K562 (cell line): ENCODE data around the gene ESR2. TPM values are rescaled to one million over a fixed set of nuclear protein-coding genes. Genes with fewer than 3 reads are reported as not detected.

ENCODE experiments used
- ATAC-seq: fragments of 200-7000 bp; cut with Tn5 transposase; 3 replicates; pipeline ENCODE4 v1.9.1; 2020; ENCODE audit warnings: moderate library complexity
- BruUV-seq: library from RNA; stranded (reverse); fragments of 400-500 nt; replicated peaks from 2 replicates; lab custom pipeline; 2021; lab: Mats Ljungman, UMichigan
- CTCF ChIA-PET: fragments of 300-600 bp; formaldehyde crosslinking; extraction: SDS; loops from one replicate; lab custom pipeline; 2021; ENCODE audit warnings: low intra/inter-chr PET ratio; lab: Yijun Ruan, JAX
- POLR2A ChIA-PET: fragments of 300-600, 350-650 bp; sonication (Branson Sonifier 250); formaldehyde crosslinking; extraction: SDS; loops from one replicate; lab custom pipeline; 2021; ENCODE audit warnings: antibody characterized with exemption, inconsistent platforms; lab: Yijun Ruan, JAX
- DNase-seq, 4 experiments: peaks; one replicate each; pipeline versions ENCODE4 v3.0.0 to v3.0.0-alpha.2; 2011 to 2018; ENCODE audit warnings: low spot score in 3 of 4, mixed read lengths in 3 of 4; ENCODE audit errors: extremely low read depth in 1 of 4
- FAIRE-seq: peaks from 2 replicates; lab custom pipeline; 2011; peaks lifted over from hg19 to GRCh38; lab: Jason Lieb, UNC
- H2AFZ ChIP-seq: 2 replicates; pipeline ENCODE4 v1.6.0; 2011; ENCODE audit warnings: low read depth, low read length, control low read depth, inconsistent platforms
- H3K27ac ChIP-seq: fragments of 200-600 bp; 3 replicates; pipeline ENCODE4 v1.8.0; 2011; ENCODE audit warnings: low read depth, mild to moderate bottlenecking, control low read depth, inconsistent platforms, low read length, moderate library complexity, mixed read lengths; ENCODE audit errors: extremely low read depth
- H3K27me3 ChIP-seq, 2 experiments: fragments of 300-600 bp in 1 of 2; 2 replicates in 1 of 2; 3 replicates in 1 of 2; pipeline versions ENCODE4 v1.6.0 to v1.8.0; 2011; ENCODE audit warnings: inconsistent platforms in 2 of 2, low read length in 2 of 2, mild to moderate bottlenecking in 1 of 2, mixed read lengths in 1 of 2, moderate library complexity in 1 of 2; ENCODE audit not compliant: control insufficient read depth in 2 of 2, insufficient read depth in 2 of 2
- H3K36me3 ChIP-seq: fragments of 300-600 bp; 3 replicates; pipeline ENCODE4 v1.8.0; 2011; ENCODE audit warnings: mild to moderate bottlenecking, low read length, inconsistent platforms; ENCODE audit not compliant: control insufficient read depth, insufficient read depth
- H3K4me1 ChIP-seq, 2 experiments: fragments of 200-600 bp in 1 of 2; replicated peaks in 1 of 2; 2 replicates in 1 of 2; 3 replicates in 1 of 2; pipeline versions ENCODE4 v1.5.1 to v1.8.0; 2011; ENCODE audit warnings: inconsistent platforms in 2 of 2, low read length in 2 of 2, mild to moderate bottlenecking in 1 of 2, mixed read lengths in 1 of 2, moderate library complexity in 1 of 2; ENCODE audit not compliant: control insufficient read depth in 2 of 2, insufficient read depth in 2 of 2
- H3K4me2 ChIP-seq: 2 replicates; pipeline ENCODE4 v1.6.1; 2011; ENCODE audit warnings: low read length, control low read depth, inconsistent platforms, mixed read lengths; ENCODE audit not compliant: insufficient read depth
- H3K4me3 ChIP-seq: fragments of 200-600 bp; sonication (generic), shearing (Covaris generic); 2 replicates; pipeline ENCODE4 v1.5.1; 2016; ENCODE audit warnings: control low read depth, inconsistent platforms
- H3K79me2 ChIP-seq: fragments of 200-600 bp; 3 replicates; pipeline ENCODE4 v1.8.0; 2011; ENCODE audit warnings: low read length, inconsistent platforms; ENCODE audit not compliant: control insufficient read depth, insufficient read depth
- H3K9ac ChIP-seq, 2 experiments: 2 replicates each; pipeline versions ENCODE4 v1.6.0 to v1.6.1; 2011; ENCODE audit warnings: low read depth in 2 of 2, low read length in 2 of 2, control low read depth in 1 of 2, inconsistent platforms in 1 of 2, mild to moderate bottlenecking in 1 of 2, mixed read lengths in 1 of 2; ENCODE audit not compliant: insufficient read depth in 1 of 2
- H3K9me1 ChIP-seq: one replicate; pipeline ENCODE4 v1.6.0; 2011; ENCODE audit warnings: inconsistent platforms, mild to moderate bottlenecking, low read length, moderate library complexity; ENCODE audit not compliant: control insufficient read depth, insufficient read depth
- H3K9me3 ChIP-seq: replicated peaks from 2 replicates; pipeline ENCODE4 v1.5.1; 2011; ENCODE audit warnings: low read depth, low read length, inconsistent platforms; ENCODE audit not compliant: control insufficient read depth, insufficient read depth
- H4K20me1 ChIP-seq: replicated peaks from 2 replicates; pipeline ENCODE4 v1.6.1; 2011; ENCODE audit warnings: low read length, inconsistent platforms, mixed read lengths; ENCODE audit not compliant: control insufficient read depth, insufficient read depth
- BRCA1 ChIP-seq, 2 experiments: fragments of 450-650 bp in 1 of 2; sonication (generic) in 1 of 2; formaldehyde crosslinking in 1 of 2; IDR thresholded peaks; 2 replicates each; pipeline versions ENCODE4 v1.5.0 to v1.6.1; 2017 to 2020; ENCODE audit warnings: mild to moderate bottlenecking in 1 of 2, missing genetic modification reagents in 1 of 2
- POLR2B ChIP-seq: fragments of 450-650 bp; IDR thresholded peaks from 2 replicates; pipeline ENCODE4 v1.6.1; 2018; ENCODE audit warnings: low read depth; ENCODE audit not compliant: partially characterized antibody
- RB1 ChIP-seq: fragments of 450-650 bp; IDR thresholded peaks from 2 replicates; pipeline ENCODE4 v1.6.1; 2017; ENCODE audit warnings: low read depth, mild to moderate bottlenecking
- TSC22D4 ChIP-seq: fragments of 450-650 bp; IDR thresholded peaks from 2 replicates; pipeline ENCODE4 v1.6.1; 2016; ENCODE audit warnings: missing genetic modification characterization, missing biosample characterization, control low read depth
- ZBTB5 ChIP-seq: fragments of 450-650 bp; IDR thresholded peaks from 2 replicates; pipeline ENCODE4 v1.6.1; 2017; ENCODE audit warnings: antibody characterized with exemption
- ZNF668 ChIP-seq: fragments of 250-450 bp; sonication (Bioruptor Pico); IDR thresholded peaks from 2 replicates; pipeline ENCODE4 v1.8.0; 2022; ENCODE audit warnings: mild to moderate bottlenecking, inconsistent platforms
- ZNF707 ChIP-seq: fragments of 250-450 bp; sonication (Bioruptor Pico); conservative IDR thresholded peaks from 2 replicates; pipeline ENCODE4 v1.8.0; 2022; ENCODE audit warnings: inconsistent platforms, mild to moderate bottlenecking, moderate library complexity
- WGBS: fragments of 100-300 bp; shearing (Covaris generic); methylation state at CpG from one replicate; pipeline ENCODE4 v1.1.6; 2016; ENCODE audit warnings: low coverage, mixed read lengths; ENCODE audit not compliant: insufficient coverage; ENCODE audit errors: missing lambda C conversion rate; 5-methylcytosine and 5-hydroxymethylcytosine counted together
- in situ Hi-C: fragments of 300-500 bp; cut with MboI; formaldehyde crosslinking; loops from 4 replicates; pipeline ENCODE4 v1.15.0; 2018; ENCODE audit warnings: inconsistent platforms, mixed read lengths
- intact Hi-C: fragments of 100-400 bp; cut with micrococcal nuclease; formaldehyde crosslinking; loops from 2 replicates; pipeline ENCODE4 v1.14.2; 2022
- polyA plus RNA-seq, 8 experiments: library from polyadenylated mRNA; depleted of rRNA in 4 of 8; stranded (reverse) in 5 of 8; unstranded in 3 of 8; fragments of >200 nt; fragmentation: Nextera tagmentation in 2 of 8; fragmentation: Illumina TruSeq in 1 of 8; extraction: Ambion mirVana in 2 of 8; extraction: Trizol in 1 of 8; gene quantifications; 2 replicates each; pipeline versions ENCODE4 v1.2.1 to v1.2.3, GENCODE V29; 2011 to 2014; ENCODE audit warnings: inconsistent platforms in 1 of 8, missing spikeins in 1 of 8
- total RNA-seq, 7 experiments: library from RNA; depleted of rRNA in 6 of 7; stranded (reverse); fragments of >200 nt in 6 of 7; fragmentation: Illumina TruSeq in 2 of 7; extraction: Trizol in 2 of 7; gene quantifications; 2 replicates each; pipeline versions ENCODE4 v1.2.1 to v1.2.3, GENCODE V29; 2011 to 2021; ENCODE audit warnings: low replicate concordance in 1 of 7

The ESR2 gene
- total and polyA plus RNA-seq, 9 of the 15 experiments (the other 6 are each of a cell fraction or from before 2014, with no cell fraction given) = 0.07 to 3.8 (median 2.0) TPM

GRCh38 chr14:64091217-64091616 is 203.0 kb downstream of the ESR2 start:
- no TSS peak for BruUV-seq
- H4K20me1 ChIP-seq = no peaks in the 10 kb centered on the region
- H3K4me3 ChIP-seq = no peak overlapping the region
- ChIA-PET POLR2A (no interaction called here), CTCF (no interaction called here)
- no peak overlapping the region for H3K9ac ChIP-seq
- H3K27ac ChIP-seq = no peak overlapping the region
- no peaks in the 10 kb centered on the region for H3K4me1 ChIP-seq
- intact Hi-C loops = no loop called here
- H2AFZ ChIP-seq = no peak overlapping the region
- TF ChIP-seq ZBTB5 = no peak
- TF ChIP-seq TSC22D4 (tag) = no peak
- no peak for TF ChIP-seq ZNF707
- no peak for TF ChIP-seq BRCA1 (IDR thresholded peaks at IDR 0.05)
- TF ChIP-seq BRCA1 (CRISPR knock-in tag; IDR thresholded peaks at IDR 0.05) = no peak
- TF ChIP-seq RB1 = no peak
- no peak for TF ChIP-seq POLR2B
- no peak for TF ChIP-seq ZNF668 (CRISPR knock-in tag)
- TF ChIP-seq, all 486 proteins: peak for 0
- Histone ChIP-seq H3K27me3 (no peaks in the 10 kb centered on the region; a peak in 1 of 5 replicates), H3K36me3 (no peaks in the 10 kb centered on the region), H3K9me3 (no peaks in the 10 kb centered on the region), H3K79me2 (no peaks in the 10 kb centered on the region), H3K4me2 (no peak overlapping the region), H3K9me1 (no peaks in the 10 kb centered on the region)
- 0% methylated on average over 1 of the region's 1 CpG for WGBS
- FAIRE-seq = no peak
- ATAC-seq = no peak
- no peak for DNase-seq
- in situ Hi-C loops = no loop called here
